Activated CD8-positive, alpha-beta T cell treated with anti-CD3 and anti-CD28 coated beads for 36 hours (primary cell): ENCODE data around the gene GRIPAP1. TPM values are rescaled to one million over a fixed set of nuclear protein-coding genes. Genes with fewer than 3 reads are reported as not detected.

Experiments used
- ATAC-seq: fragments of 200-7000 bp; cut with Tn5 transposase; one replicate; pipeline ENCODE4 v1.10.0; 2021; ENCODE audit warnings: mild to moderate bottlenecking, moderate library complexity
- CTCF ChIA-PET: fragments of 350-600 bp; sonication (Branson Sonifier 250); formaldehyde crosslinking; loops from one replicate; lab custom pipeline; 2021; ENCODE audit warnings: antibody characterized with exemption; lab: Charles Lee
- POLR2A ChIA-PET: fragments of 350-600 bp; sonication (Branson Sonifier 250); formaldehyde crosslinking; loops from one replicate; lab custom pipeline; 2021; ENCODE audit warnings: antibody characterized with exemption; lab: Charles Lee
- DNase-seq: peaks from one replicate; pipeline ENCODE4 v3.0.0-alpha.2; 2020
- H3K27ac Mint-ChIP-seq: one replicate; pipeline ENCODE4 v1.8.0; 2021; ENCODE audit warnings: mild to moderate bottlenecking, mixed read lengths
- H3K27me3 Mint-ChIP-seq: one replicate; pipeline ENCODE4 v1.8.0; 2021; ENCODE audit warnings: mixed read lengths
- H3K36me3 Mint-ChIP-seq: one replicate; pipeline ENCODE4 v1.8.0; 2021; ENCODE audit warnings: low read depth, mixed read lengths
- H3K4me1 Mint-ChIP-seq: one replicate; pipeline ENCODE4 v1.8.0; 2021; ENCODE audit warnings: low read depth, mixed read lengths
- H3K4me3 Mint-ChIP-seq: one replicate; pipeline ENCODE4 v1.8.0; 2021; ENCODE audit warnings: mild to moderate bottlenecking, moderate library complexity, mixed read lengths
- H3K9me3 Mint-ChIP-seq: one replicate; pipeline ENCODE4 v1.8.0; 2021; ENCODE audit warnings: mixed read lengths
- CTCF ChIP-seq: fragments of 200-600 bp; IDR thresholded peaks from one replicate; pipeline ENCODE4 v1.8.0; 2022; ENCODE audit warnings: antibody characterized with exemption, mild to moderate bottlenecking
- intact Hi-C: fragments of 100-400 bp; cut with micrococcal nuclease; formaldehyde crosslinking; loops from one replicate; pipeline ENCODE4 v1.10.0; 2022
- total RNA-seq, 2 experiments: library from RNA; stranded (reverse); gene quantifications; one replicate each; pipeline ENCODE4 v1.2.3, GENCODE V29; 2021

Gene GRIPAP1
- total RNA-seq, 2 experiments from 2014 or later: 64.3 to 67.7 TPM

- TF ChIP-seq CTCF: no peak
- ATAC-seq: peak; percentile 46
These were observed 30.5 kb downstream of the GRIPAP1 start, which contains the start of gene KCND1 for GRCh38 chrX:48971249-48972219. TSS of gene KCND1 (minus strand) at chrX:48971844. CDS start at chrX:48970271, 1,573 bp downstream.

GRCh38 chrX:48969471-48969870 is 32.6 kb downstream of the GRIPAP1 start:
- no peak for DNase-seq
- peaks cover 5% of the 10 kb centered on the region for H3K36me3 Mint-ChIP-seq
- no peak overlapping the region for H3K27ac Mint-ChIP-seq
- intact Hi-C loops: no loop called here
- no peak for ATAC-seq
- TF ChIP-seq CTCF: no peak
- H3K4me3 Mint-ChIP-seq: no peak overlapping the region
- no peaks in the 10 kb centered on the region for H3K9me3 Mint-ChIP-seq
- ChIA-PET POLR2A (no interaction called here), CTCF (no interaction called here)
- no peaks in the 10 kb centered on the region for H3K27me3 Mint-ChIP-seq
- peaks cover 18% of the 10 kb centered on the region for H3K4me1 Mint-ChIP-seq

More at GRCh38 chrX:48971249-48972219, 30.5 kb downstream of the GRIPAP1 start, which contains the start of gene KCND1:
- Mint-ChIP-seq H3K36me3 (peaks cover 18% of the 10 kb centered on the region), H3K4me3 (peak within 1 kb of the TSS; percentile 33), H3K9me3 (no peaks in the 10 kb centered on the region), H3K27me3 (no peaks in the 10 kb centered on the region), H3K27ac (peak within 1 kb of the TSS; percentile 15), H3K4me1 (peaks cover 18% of the 10 kb centered on the region)
- intact Hi-C loops: loop anchor here (5.0 kb wide), 1 partner anchor 71 kb away; the partner anchor contains the start of gene TFE3
- CTCF ChIA-PET: interaction anchor here (1.0 to 3.2 kb wide), 4 partner anchors 8 to 72 kb away, joined by 3 to 7 read pairs (median 5); partner anchors contain the start of gene TFE3
- POLR2A ChIA-PET: interaction anchor here (0.5 to 1.6 kb wide), 4 partner anchors 10 to 393 kb away, joined by 3 to 4 read pairs (median 3); no protein-coding TSS in a partner anchor
- DNase-seq: no peak

- ChIA-PET CTCF (no interaction called here), POLR2A (interaction anchor here (0.6 kb wide), 1 partner anchor 183 kb away, joined by 3 read pairs; no protein-coding TSS in a partner anchor)
- ATAC-seq: no peak
- intact Hi-C loops: no loop called here
- H3K4me1 Mint-ChIP-seq: peaks cover 18% of the 10 kb centered on the region
- no peak for TF ChIP-seq CTCF
- DNase-seq: no peak
- no peak overlapping the region for H3K27ac Mint-ChIP-seq
- H3K9me3 Mint-ChIP-seq: no peaks in the 10 kb centered on the region
- no peaks in the 10 kb centered on the region for H3K27me3 Mint-ChIP-seq
- H3K36me3 Mint-ChIP-seq: peaks cover 4% of the 10 kb centered on the region
- H3K4me3 Mint-ChIP-seq: no peak overlapping the region
These were observed 33.7 kb downstream of the GRIPAP1 start for GRCh38 chrX:48968377-48968776.

GRCh38 chrX:48966796-48967579 is 35.1 kb downstream of the GRIPAP1 start:
- Mint-ChIP-seq H3K36me3 (no peaks in the 10 kb centered on the region), H3K9me3 (no peaks in the 10 kb centered on the region), H3K4me1 (peaks cover 5% of the 10 kb centered on the region), H3K27me3 (no peaks in the 10 kb centered on the region), H3K27ac (no peak overlapping the region), H3K4me3 (no peak overlapping the region)
- intact Hi-C loops: no loop called here
- no peak for DNase-seq
- ATAC-seq: no peak
- TF ChIP-seq CTCF: no peak
- ChIA-PET CTCF (no interaction called here), POLR2A (no interaction called here)
